MM.1S (cell line): ENCODE data around the gene NELL1.

Experiments used
- DNase-seq: peaks from one replicate; pipeline ENCODE4 v3.0.0-alpha.2; 2015
- H2AFZ ChIP-seq: fragments of 300-600 bp; sonication (generic); 2 replicates; pipeline ENCODE4 v1.6.0; 2016; ENCODE audit warnings: antibody characterized with exemption, low read length
- H3F3A ChIP-seq: fragments of 300-600 bp; sonication (generic); 2 replicates; pipeline ENCODE4 v1.6.1; 2016; ENCODE audit warnings: mild to moderate bottlenecking, antibody characterized with exemption, low read length, moderate library complexity, mixed read lengths; ENCODE audit not compliant: insufficient read depth
- H3K27ac ChIP-seq: fragments of 300-600 bp; sonication (generic); 2 replicates; pipeline ENCODE4 v1.5.1; 2016; ENCODE audit warnings: mild to moderate bottlenecking, low read length
- H3K27me3 ChIP-seq: fragments of 300-600 bp; sonication (generic); replicated peaks from 2 replicates; pipeline ENCODE4 v1.6.0; 2016; ENCODE audit warnings: low read length; ENCODE audit not compliant: insufficient read depth
- H3K36me3 ChIP-seq: fragments of 300-600 bp; sonication (generic); replicated peaks from 2 replicates; pipeline ENCODE4 v1.6.1; 2016; ENCODE audit warnings: mild to moderate bottlenecking, low read length, mixed read lengths; ENCODE audit not compliant: insufficient read depth
- H3K4me1 ChIP-seq: fragments of 300-600 bp; sonication (generic); 2 replicates; pipeline ENCODE4 v1.6.1; 2016; ENCODE audit warnings: low read length, mixed read lengths
- H3K4me2 ChIP-seq: fragments of 300-600 bp; sonication (generic); 2 replicates; pipeline ENCODE4 v1.6.0; 2016; ENCODE audit warnings: low read depth, low read length
- H3K4me3 ChIP-seq: fragments of 300-600 bp; sonication (generic); 2 replicates; pipeline ENCODE4 v1.5.1; 2016; ENCODE audit warnings: low read length, mixed read lengths
- H3K79me2 ChIP-seq: fragments of 300-600 bp; sonication (generic); 2 replicates; pipeline ENCODE4 v1.6.1; 2016; ENCODE audit warnings: mixed run types, low read length, mixed read lengths
- H3K9ac ChIP-seq: fragments of 300-600 bp; sonication (generic); 2 replicates; pipeline ENCODE4 v1.6.1; 2016; ENCODE audit warnings: low read length, mixed read lengths
- H3K9me2 ChIP-seq: fragments of 300-600 bp; sonication (generic); replicated peaks from 2 replicates; pipeline ENCODE4 v1.6.1; 2016; ENCODE audit warnings: mild to moderate bottlenecking, low read length, mixed read lengths; ENCODE audit not compliant: insufficient read depth
- H3K9me3 ChIP-seq: fragments of 300-600 bp; sonication (generic); replicated peaks from 2 replicates; pipeline ENCODE4 v1.6.1; 2016; ENCODE audit warnings: mild to moderate bottlenecking, low read length, mixed read lengths; ENCODE audit not compliant: insufficient read depth
- H4K20me1 ChIP-seq: fragments of 300-600 bp; sonication (generic); 2 replicates; pipeline ENCODE4 v1.6.1; 2016; ENCODE audit warnings: mild to moderate bottlenecking, low read length, moderate library complexity, mixed read lengths; ENCODE audit not compliant: insufficient read depth
- CTCF ChIP-seq: fragments of 300-600 bp; sonication (generic); IDR thresholded peaks from 2 replicates; pipeline ENCODE4 v1.5.1; 2016; ENCODE audit warnings: antibody characterized with exemption, low read length, mixed read lengths
- EZH2 ChIP-seq: fragments of 300-600 bp; sonication (generic); optimal IDR thresholded peaks from 2 replicates; pipeline ENCODE3; 2017; ENCODE audit warnings: low read depth, mild to moderate bottlenecking, antibody characterized with exemption, low read length, mixed read lengths
- EZH2phosphoT487 ChIP-seq: fragments of 300-600 bp; sonication (generic); IDR thresholded peaks from 2 replicates; pipeline ENCODE4 v1.6.1; 2018; ENCODE audit warnings: antibody characterized with exemption, low read length

Gene NELL1

DNA sequence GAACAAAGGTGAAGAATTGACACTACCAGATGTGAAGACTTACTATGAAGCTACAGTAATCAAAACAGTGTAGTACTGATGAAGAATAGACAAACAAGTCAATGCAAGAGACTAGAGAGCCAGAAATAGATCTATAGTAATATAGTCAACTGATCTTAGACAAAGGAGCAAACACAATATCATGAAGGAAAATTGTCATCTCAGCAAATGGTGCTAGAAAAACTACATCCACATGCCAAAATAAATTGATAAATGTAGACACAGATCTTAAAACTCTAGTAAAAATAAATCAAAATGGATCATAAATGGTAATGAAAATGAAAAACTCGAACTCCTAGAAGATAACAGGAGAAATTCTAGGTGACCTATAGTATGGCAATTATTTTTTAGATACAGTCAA lies 609.5 kb downstream of the NELL1 start:
- H3K4me3 ChIP-seq: no peak overlapping the region
- no peaks in the 10 kb centered on the region for H4K20me1 ChIP-seq
- no peaks in the 10 kb centered on the region for H3K4me1 ChIP-seq
- H3K9me2 ChIP-seq: no peaks in the 10 kb centered on the region
- no peak overlapping the region for H3K27ac ChIP-seq
- no peaks in the 10 kb centered on the region for H3K79me2 ChIP-seq
- no peak overlapping the region for H3K9ac ChIP-seq
- DNase-seq: no peak
- no peak overlapping the region for H3K4me2 ChIP-seq
- no peaks in the 10 kb centered on the region for H3K36me3 ChIP-seq
- H3F3A ChIP-seq: no peaks in the 10 kb centered on the region
- no peaks in the 10 kb centered on the region for H3K9me3 ChIP-seq
- no peaks in the 10 kb centered on the region for H3K27me3 ChIP-seq
- H2AFZ ChIP-seq: no peak overlapping the region
- TF ChIP-seq EZH2 (no peak), EZH2phosphoT487 (no peak), CTCF (no peak)

DNA sequence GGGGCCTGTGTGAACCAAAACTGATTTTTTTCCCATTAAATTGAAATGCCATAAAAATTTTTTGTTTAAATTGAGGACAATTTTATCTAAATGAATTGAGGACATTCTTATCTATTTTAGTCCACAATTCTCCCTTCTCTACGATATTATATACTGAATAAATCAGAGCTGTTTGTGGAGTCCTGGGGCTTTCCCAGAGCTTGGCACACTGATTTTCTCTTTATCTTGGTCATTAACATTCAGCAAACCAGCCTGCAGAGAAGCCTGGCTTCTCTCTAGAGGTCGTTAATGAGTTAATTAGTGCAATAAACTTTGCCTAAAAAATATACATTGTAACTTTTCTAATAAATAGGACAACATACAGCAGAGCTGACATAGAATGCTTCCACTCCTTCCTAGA lies 615.7 kb downstream of the NELL1 start:
- H3K27ac ChIP-seq: no peak overlapping the region
- H2AFZ ChIP-seq: no peak overlapping the region
- H3K4me1 ChIP-seq: no peaks in the 10 kb centered on the region
- no peaks in the 10 kb centered on the region for H3K36me3 ChIP-seq
- H3K9ac ChIP-seq: no peak overlapping the region
- no peaks in the 10 kb centered on the region for H3F3A ChIP-seq
- no peak for DNase-seq
- TF ChIP-seq CTCF: no peak
- no peak for TF ChIP-seq EZH2phosphoT487
- H3K9me3 ChIP-seq: no peaks in the 10 kb centered on the region
- no peak overlapping the region for H3K4me3 ChIP-seq
- H3K9me2 ChIP-seq: no peaks in the 10 kb centered on the region
- H4K20me1 ChIP-seq: no peaks in the 10 kb centered on the region
- H3K4me2 ChIP-seq: no peak overlapping the region
- H3K79me2 ChIP-seq: no peaks in the 10 kb centered on the region
- no peaks in the 10 kb centered on the region for H3K27me3 ChIP-seq

GRCh38 chr11:21289686-21290085 lies 620.3 kb downstream of the NELL1 start:
- Histone ChIP-seq H3K4me3 (no peak overlapping the region), H3K27ac (no peak overlapping the region), H3K36me3 (no peaks in the 10 kb centered on the region), H2AFZ (no peak overlapping the region), H3K4me2 (no peak overlapping the region), H3F3A (no peaks in the 10 kb centered on the region), H4K20me1 (no peaks in the 10 kb centered on the region), H3K9ac (no peak overlapping the region), H3K9me3 (no peaks in the 10 kb centered on the region), H3K9me2 (no peaks in the 10 kb centered on the region), H3K4me1 (no peaks in the 10 kb centered on the region), H3K27me3 (no peaks in the 10 kb centered on the region), H3K79me2 (no peaks in the 10 kb centered on the region)
- DNase-seq: no peak
- no peak for TF ChIP-seq EZH2phosphoT487
- no peak for TF ChIP-seq EZH2
- TF ChIP-seq CTCF: no peak
